ENCODE measurements around the gene FKTN. TPM values are rescaled to one million over a fixed set of nuclear protein-coding genes. Genes with fewer than 3 reads are reported as not detected.

The FKTN gene
- total RNA-seq, 4 donors from 2014 or later, result 10.6 to 39.2 (median 26.8) TPM

DNA sequence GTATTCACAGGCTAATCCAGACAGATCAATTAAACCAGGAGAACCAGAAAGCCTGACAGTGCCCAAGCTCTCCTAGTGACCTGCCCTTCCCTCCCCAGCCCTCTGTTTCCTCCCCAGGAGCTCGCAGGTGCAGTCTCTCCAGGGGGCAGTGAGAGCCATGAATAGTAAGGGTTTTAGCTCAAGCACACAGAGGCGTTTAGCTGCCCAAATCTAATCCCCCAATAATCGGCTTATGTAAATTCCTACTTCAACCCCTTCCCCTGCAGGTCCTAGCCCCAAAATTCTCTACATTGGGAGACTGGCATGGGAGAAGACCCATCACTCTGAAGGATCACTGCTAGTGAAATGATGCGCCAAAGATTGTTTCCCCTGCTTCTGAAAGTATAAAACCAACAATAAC lies 93.9 kb downstream of the FKTN start:
- DNase-seq, result no peak
- TF ChIP-seq POLR2A (IDR thresholded peaks at IDR 0.05), result no peak
- TF ChIP-seq, protein P1, sequence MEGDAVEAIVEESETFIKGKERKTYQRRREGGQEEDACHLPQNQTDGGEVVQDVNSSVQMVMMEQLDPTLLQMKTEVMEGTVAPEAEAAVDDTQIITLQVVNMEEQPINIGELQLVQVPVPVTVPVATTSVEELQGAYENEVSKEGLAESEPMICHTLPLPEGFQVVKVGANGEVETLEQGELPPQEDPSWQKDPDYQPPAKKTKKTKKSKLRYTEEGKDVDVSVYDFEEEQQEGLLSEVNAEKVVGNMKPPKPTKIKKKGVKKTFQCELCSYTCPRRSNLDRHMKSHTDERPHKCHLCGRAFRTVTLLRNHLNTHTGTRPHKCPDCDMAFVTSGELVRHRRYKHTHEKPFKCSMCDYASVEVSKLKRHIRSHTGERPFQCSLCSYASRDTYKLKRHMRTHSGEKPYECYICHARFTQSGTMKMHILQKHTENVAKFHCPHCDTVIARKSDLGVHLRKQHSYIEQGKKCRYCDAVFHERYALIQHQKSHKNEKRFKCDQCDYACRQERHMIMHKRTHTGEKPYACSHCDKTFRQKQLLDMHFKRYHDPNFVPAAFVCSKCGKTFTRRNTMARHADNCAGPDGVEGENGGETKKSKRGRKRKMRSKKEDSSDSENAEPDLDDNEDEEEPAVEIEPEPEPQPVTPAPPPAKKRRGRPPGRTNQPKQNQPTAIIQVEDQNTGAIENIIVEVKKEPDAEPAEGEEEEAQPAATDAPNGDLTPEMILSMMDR (IDR thresholded peaks at IDR 0.05), result no peak
- H3K4me1 ChIP-seq, result no peaks in the 10 kb centered on the region
- intact Hi-C loops (cut with DNase I), result no loop called here
- no peak overlapping the region for H3K27ac ChIP-seq
- no peak overlapping the region for H3K4me3 ChIP-seq (replicated peaks in 1 of 3)
- no peaks in the 10 kb centered on the region for H3K9me3 ChIP-seq
- WGBS, 2 donors, result 65 to 67% methylated on average over 4 of the region's 4 CpGs
- H3K27me3 ChIP-seq, result no peaks in the 10 kb centered on the region
- H3K36me3 ChIP-seq, result no peaks in the 10 kb centered on the region

- Histone ChIP-seq H3K27ac (no peak overlapping the region), H3K4me3 (replicated peaks in 1 of 3) (peak overlapping the region; percentile 18 to 24 (median 20)), H3K36me3 (no peaks in the 10 kb centered on the region), H3K9me3 (no peaks in the 10 kb centered on the region), H3K27me3 (no peaks in the 10 kb centered on the region), H3K4me1 (no peaks in the 10 kb centered on the region)
- DNase-seq, result peak; percentile 30 to 45
- WGBS, 2 donors, result 4% methylated on average over 42 to 54 of the region's 75 CpGs
- intact Hi-C loops (cut with DNase I), result no loop called here
- TF ChIP-seq, protein P1 (IDR thresholded peaks at IDR 0.05), result peak in 2 of 6 experiments; percentile 39 to 52
- TF ChIP-seq POLR2A (IDR thresholded peaks at IDR 0.05), result no peak
These were observed 98.4 kb downstream of the FKTN start for GRCh38 chr9:105656131-105656921.

- Histone ChIP-seq H3K27ac (no peak overlapping the region), H3K9me3 (no peaks in the 10 kb centered on the region), H3K4me3 (replicated peaks in 1 of 3) (no peak overlapping the region), H3K27me3 (no peaks in the 10 kb centered on the region), H3K36me3 (no peaks in the 10 kb centered on the region), H3K4me1 (no peaks in the 10 kb centered on the region)
- WGBS, 2 donors, result 71 to 73% methylated on average over 2 of the region's 2 CpGs
- TF ChIP-seq POLR2A (IDR thresholded peaks at IDR 0.05), result no peak
- DNase-seq, result no peak
- intact Hi-C loops (cut with DNase I), result no loop called here
These were observed 100.4 kb downstream of the FKTN start for GRCh38 chr9:105658351-105658750.

DNA sequence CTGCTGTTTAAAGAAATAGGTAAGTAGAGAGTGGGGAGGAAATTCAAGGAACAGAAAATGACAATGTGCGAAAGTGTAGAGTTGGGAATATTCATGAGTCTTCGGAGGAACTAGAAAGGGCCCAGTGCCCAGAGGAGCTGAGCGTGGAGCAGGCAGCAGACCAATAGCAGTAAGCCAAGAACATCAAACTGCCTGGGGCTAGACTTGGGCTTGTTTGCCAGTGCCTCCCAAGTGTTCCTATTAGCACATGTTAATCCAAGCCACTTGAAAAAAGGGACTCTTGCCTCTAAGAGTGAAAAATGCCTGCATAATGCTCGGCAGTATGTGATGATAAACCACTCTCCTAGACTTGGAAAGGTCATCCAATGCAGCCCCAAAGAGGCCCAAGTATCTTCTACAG lies 103.1 kb downstream of the FKTN start:
- Histone ChIP-seq H3K27me3 (no peaks in the 10 kb centered on the region), H3K4me1 (no peaks in the 10 kb centered on the region), H3K36me3 (no peaks in the 10 kb centered on the region), H3K9me3 (no peaks in the 10 kb centered on the region), H3K4me3 (replicated peaks in 1 of 3) (no peak overlapping the region), H3K27ac (no peak overlapping the region)
- TF ChIP-seq, protein P1 (IDR thresholded peaks at IDR 0.05), result no peak
- no peak for TF ChIP-seq POLR2A (IDR thresholded peaks at IDR 0.05)
- intact Hi-C loops (cut with DNase I), result no loop called here
- no peak for DNase-seq
- 74 to 78% methylated on average over 4 of the region's 4 CpGs for WGBS, 2 donors

GRCh38 chr9:105662184-105663104 lies 104.5 kb downstream of the FKTN start, which contains the start of gene TAL2:
Gene TAL2 (plus strand): TSS chr9:105662457. CDS start chr9:105662497, 40 bp downstream.
- DNase-seq, result no peak
- Histone ChIP-seq H3K36me3 (no peaks in the 10 kb centered on the region), H3K4me3 (replicated peaks in 1 of 3) (no peak within 1 kb of the TSS), H3K4me1 (no peaks in the 10 kb centered on the region), H3K27me3 (no peaks in the 10 kb centered on the region), H3K9me3 (no peaks in the 10 kb centered on the region), H3K27ac (no peak within 1 kb of the TSS)
- intact Hi-C loops (cut with DNase I), result no loop called here
- 83% methylated on average over 12 of the region's 12 CpGs for WGBS, 2 donors
- TF ChIP-seq, protein P1 (IDR thresholded peaks at IDR 0.05), result no peak
- TF ChIP-seq POLR2A (IDR thresholded peaks at IDR 0.05), result no peak
